Endothelial cell of hepatic sinusoid (primary cell): ENCODE measurements around the gene ERN1.

ENCODE experiments used
- in situ Hi-C: cut with HindIII; loops from 2 replicates; pipeline ENCODE4 v1.10.0; 2017; ENCODE audit warnings: low sequenced_read_pairs

The ERN1 gene

DNA sequence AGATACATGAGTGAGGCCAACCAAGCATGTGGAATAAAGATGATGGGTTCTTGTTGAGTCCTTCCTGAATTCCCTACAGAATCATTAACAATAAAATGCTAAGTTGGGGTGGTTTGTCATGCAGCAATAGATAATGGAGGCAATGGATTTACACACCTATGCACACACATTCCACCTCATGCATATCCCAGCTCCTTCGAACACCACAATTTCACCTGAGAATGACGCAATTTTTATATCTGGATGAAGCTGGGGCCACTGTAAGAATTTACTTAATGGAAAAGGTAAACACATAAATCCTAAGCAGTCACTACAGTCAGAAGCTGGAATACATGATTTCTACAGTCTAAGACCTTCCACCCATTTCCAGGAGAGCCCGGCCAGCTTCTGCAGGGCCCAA lies 59.7 kb downstream of the ERN1 start:
- in situ Hi-C loops: no loop called here

DNA sequence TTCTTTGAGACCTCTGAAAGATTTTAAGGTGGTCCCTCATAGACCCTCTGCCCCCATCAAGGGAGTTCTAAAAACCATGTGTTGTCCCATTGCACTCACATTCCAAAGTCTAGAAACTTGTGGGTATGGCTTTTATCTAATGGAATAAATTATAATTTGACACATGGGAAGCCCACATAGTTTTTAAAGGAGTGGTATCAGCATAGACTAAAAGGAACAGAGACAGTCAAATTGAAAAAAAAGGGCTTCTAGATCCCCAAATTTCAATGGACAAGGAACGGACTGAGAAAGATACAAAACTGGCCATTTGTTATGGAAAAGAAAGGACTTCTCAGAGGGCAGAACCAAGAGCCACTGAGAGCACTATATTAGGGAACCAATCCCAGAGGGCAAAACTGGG lies 60.8 kb downstream of the ERN1 start:
- in situ Hi-C loops: no loop called here

DNA sequence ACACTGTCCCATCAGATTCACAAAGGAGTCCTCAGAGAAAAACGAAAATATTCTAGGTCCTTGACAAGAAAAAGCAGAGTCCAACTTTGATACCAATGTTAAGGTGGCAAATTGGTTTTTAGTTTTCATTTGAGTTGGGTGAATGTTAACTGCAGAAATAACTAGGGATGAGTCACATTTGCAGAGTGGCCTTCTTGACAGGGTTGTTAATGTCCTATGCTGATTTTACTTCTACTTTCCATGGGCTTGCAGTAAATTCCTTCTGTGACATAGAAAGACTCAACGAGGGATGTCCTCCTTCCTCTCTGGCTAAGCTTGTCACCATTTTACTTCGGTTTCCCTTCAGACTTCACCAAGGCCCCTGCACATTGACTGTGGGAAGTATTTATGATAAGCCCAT lies 62.3 kb downstream of the ERN1 start:
- in situ Hi-C loops: no loop called here

DNA sequence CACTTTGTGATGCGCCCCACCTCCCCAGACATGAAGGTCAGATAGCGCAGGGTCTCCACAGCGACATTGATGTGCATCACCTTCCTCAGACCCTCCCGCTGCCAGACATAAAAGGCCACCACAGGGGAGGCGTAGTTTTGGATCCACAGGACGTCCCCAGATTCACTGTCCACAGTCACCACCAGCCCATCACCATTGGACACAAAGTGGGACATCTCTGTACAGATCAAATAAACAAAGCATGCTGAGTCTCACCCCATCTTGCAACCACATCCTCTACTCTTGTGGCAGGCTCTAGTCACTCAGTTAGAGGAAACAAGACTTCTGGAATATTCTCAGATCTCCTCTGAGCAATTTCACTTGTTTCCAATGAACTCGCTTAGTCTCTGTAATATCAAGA lies 63.2 kb downstream of the ERN1 start:
- in situ Hi-C loops: no loop called here

DNA sequence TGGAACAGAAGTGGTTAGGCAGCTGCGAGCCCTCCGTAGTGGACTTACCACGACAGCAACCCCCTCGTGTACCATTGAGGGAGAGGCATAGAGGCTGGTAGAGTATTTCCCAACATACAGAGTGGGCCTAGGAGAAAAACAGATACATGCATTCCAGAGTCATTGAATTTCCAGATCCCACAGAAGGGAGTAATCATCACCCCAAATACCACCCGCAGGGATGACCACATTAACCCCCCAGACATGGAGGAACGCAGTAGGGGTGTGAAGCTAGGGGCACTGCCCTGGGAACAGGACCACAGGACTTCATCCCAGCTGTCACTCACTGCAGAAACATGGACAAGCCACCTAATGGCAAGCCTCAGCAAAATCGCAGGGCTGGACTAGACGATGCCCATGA lies 64.8 kb downstream of the ERN1 start:
- in situ Hi-C loops: no loop called here

GRCh38 chr17:64064331-64064730 lies 65.6 kb downstream of the ERN1 start:
- in situ Hi-C loops: loop anchor here (5.0 kb wide), 1 partner anchor 68 kb away; the partner anchor contains the start of gene ERN1

DNA sequence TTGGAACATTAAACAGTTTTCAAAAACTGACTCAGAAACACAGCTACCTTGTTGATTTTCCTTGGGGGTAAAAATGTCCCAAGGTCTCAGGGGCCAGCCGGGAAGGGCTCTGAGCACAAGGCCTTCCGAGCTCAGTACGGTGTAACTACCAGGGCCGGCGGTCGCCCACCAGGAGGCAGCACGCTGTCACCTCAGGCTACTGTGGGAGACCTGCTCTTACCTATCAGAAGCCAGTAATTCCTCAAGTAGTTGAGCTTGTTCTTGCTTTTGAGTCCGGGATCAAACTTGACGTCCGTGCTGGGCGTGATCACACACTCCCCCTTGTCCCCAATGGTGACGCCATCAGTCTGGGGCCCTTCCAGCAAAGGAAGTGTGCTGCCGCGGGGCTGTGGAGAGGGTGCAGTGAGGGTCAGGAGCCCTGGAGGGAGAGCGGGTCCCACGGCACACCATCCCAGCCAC lies 66.1 kb downstream of the ERN1 start:
- in situ Hi-C loops: loop anchor here (5.0 kb wide), 1 partner anchor 69 kb away; the partner anchor contains the start of gene ERN1

- in situ Hi-C loops: loop anchor here (5.0 kb wide), 1 partner anchor 69 kb away; the partner anchor contains the start of gene ERN1
Measured at GRCh38 chr17:64063088-64063487, 66.9 kb downstream of the ERN1 start.

- in situ Hi-C loops: loop anchor here (5.0 kb wide), 1 partner anchor 71 kb away; the partner anchor contains the start of gene ERN1
Measured at GRCh38 chr17:64061178-64061898, 68.6 kb downstream of the ERN1 start.

GRCh38 chr17:64060331-64060730 lies 69.6 kb downstream of the ERN1 start:
- in situ Hi-C loops: loop anchor here (5.0 kb wide), 1 partner anchor 72 kb away; the partner anchor contains the start of gene ERN1

GRCh38 chr17:64059756-64060155 lies 70.2 kb downstream of the ERN1 start:
- in situ Hi-C loops: loop anchor here (5.0 kb wide), 1 partner anchor 73 kb away; the partner anchor contains the start of gene ERN1

DNA sequence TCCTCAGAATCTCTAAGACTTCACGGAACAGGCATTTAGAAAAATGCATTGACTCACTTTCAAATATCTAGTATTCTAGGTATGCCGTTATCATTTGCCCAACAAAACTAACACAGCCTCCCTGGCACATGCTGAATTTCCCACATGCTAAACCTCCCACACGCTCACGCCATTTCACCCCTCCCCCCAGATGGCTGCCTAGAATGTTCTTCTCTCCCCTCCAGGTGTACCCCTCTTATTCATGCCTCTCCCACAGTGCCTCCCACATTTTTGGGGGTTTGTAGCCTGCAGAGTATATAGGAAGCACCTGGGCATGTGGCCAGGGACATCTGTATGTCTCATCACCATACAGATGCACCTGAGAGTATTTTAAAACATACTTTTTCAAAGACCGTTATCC lies 71.3 kb downstream of the ERN1 start:
- in situ Hi-C loops: no loop called here

GRCh38 chr17:64057701-64058263 lies 72.2 kb downstream of the ERN1 start:
- in situ Hi-C loops: no loop called here

GRCh38 chr17:64056269-64057005 lies 73.5 kb downstream of the ERN1 start:
- in situ Hi-C loops: no loop called here

DNA sequence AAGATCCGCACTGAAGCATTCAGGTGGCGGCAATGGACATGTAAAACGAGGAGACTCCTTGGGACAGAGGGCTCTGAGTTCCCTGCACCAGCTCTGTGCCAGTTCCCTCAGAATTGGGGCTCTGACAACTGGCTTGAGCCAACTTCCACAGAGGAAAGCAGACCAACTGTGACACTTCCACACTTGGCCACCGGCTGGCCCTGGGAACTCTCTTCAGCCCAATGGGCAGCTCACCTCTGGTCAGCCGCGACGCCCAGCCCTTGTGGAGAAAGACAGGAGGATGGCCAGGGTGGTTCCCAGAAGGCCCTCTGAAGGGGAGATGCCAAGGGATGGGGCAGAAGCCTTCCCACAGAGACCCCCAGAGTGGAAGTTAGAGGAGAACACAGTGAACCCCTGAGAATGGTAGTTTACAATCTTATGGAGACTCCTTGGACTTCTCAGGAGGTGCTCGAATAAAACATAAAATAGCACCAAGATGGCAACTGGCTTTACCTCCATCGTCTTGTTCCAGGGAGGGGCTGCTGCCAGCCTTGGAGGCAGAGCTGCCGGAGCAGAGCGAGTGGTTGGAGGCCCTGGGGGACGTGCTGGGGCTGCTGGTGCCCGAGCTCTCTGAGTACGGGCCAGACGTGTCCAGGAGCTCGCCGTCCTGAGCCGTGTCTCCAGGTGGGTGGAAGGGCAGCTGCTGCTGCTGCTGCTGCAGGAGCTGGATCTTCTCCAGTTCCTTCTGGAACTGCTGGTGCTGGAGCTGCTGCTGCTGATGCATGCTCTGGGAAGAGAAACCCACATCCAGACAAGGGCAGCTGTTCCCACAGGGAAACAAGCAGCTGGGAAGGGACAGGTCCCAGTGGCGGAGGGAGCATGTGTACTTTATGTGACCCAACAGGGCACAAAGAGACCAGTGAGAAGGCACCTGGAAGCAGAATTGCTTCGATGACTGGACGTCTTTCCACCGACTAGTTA lies 74.5 kb downstream of the ERN1 start:
- in situ Hi-C loops: no loop called here

GRCh38 chr17:64054304-64054703 lies 75.6 kb downstream of the ERN1 start:
- in situ Hi-C loops: no loop called here

GRCh38 chr17:64053101-64053500 lies 76.8 kb downstream of the ERN1 start:
- in situ Hi-C loops: no loop called here

GRCh38 chr17:64051153-64051552 lies 78.8 kb downstream of the ERN1 start:
- in situ Hi-C loops: no loop called here

- in situ Hi-C loops: no loop called here
Measured at GRCh38 chr17:64048805-64049204, 81.1 kb downstream of the ERN1 start.

DNA sequence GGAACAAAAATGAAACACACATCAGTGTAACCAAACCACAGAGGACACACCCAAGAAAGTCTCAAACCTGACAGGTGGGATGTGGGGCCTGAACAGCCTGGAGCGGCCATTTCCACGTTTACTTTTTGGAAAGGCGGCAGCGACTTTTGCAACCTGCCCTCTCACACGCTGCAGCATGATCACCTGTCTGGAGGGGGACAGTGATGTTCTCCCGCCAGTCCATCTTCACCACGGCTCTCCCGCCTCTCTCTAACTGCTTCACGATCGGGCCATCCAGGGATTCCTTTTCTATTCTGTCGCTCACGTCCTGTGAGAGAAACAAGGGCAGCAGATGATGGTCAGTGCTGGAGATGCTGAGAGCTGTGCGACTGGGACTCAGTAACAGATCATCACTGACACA lies 84.8 kb downstream of the ERN1 start:
- in situ Hi-C loops: no loop called here
